Measurements from ENCODE around the gene EGFL7. TPM values are rescaled to one million over a fixed set of nuclear protein-coding genes. Genes with fewer than 3 reads are reported as not detected.

EGFL7 gene
- total RNA-seq, 5 donors from 2014 or later (not counting 1 experiment from before 2014, with no cell fraction given), result 0.43 to 1.9 (median 1.1) TPM

GRCh38 chr9:136693490-136694162 is 30.9 kb downstream of the EGFL7 start:
- ATAC-seq (replicated peaks in 1 of 4), result peak in 1 of 4 experiments; percentile 33
- WGBS (ENCODE audit: insufficient coverage), result 73% methylated on average over 8 of the region's 15 CpGs
- CTCF ChIA-PET, result no interaction called here

GRCh38 chr9:136694163-136694871 is 31.6 kb downstream of the EGFL7 start:
- 76% methylated on average over 24 of the region's 32 CpGs for WGBS (ENCODE audit: insufficient coverage)
- H3K27ac ChIP-seq (ENCODE audit: low read length), result no peak overlapping the region
- Mint-ChIP-seq H3K4me1 (peaks cover 0 to 5% (median 0%) of the 10 kb centered on the region in 3 donors), H3K27me3 (peaks cover 0 to 26% of the 10 kb centered on the region in 2 donors), H3K36me3 (no peaks in the 10 kb centered on the region), H3K27ac (no peak overlapping the region), H3K9me3 (no peaks in the 10 kb centered on the region), H3K4me3 (no peak overlapping the region)
- no peaks in the 10 kb centered on the region for H3K36me3 ChIP-seq (ENCODE audit: control insufficient read depth in 2 of 2, extremely low read depth in 1 of 2, insufficient read depth in 1 of 2, low read length in 1 of 2)
- H3K4me1 ChIP-seq (ENCODE audit: control insufficient read depth in 1 of 2, extremely low read depth in 1 of 2, insufficient read depth in 2 of 2, low read length in 2 of 2), result peaks cover 0 to 9% of the 10 kb centered on the region in 2 experiments
- CTCF ChIA-PET, result interaction anchor here in 1 of 2 donors (0.6 kb wide), 1 partner anchor 194 kb away, joined by 3 read pairs; no protein-coding TSS in a partner anchor
- POLR2A ChIA-PET, result no interaction called here
- H3K4me3 ChIP-seq (ENCODE audit: control insufficient read depth in 1 of 2, extremely low read depth in 1 of 2, low read length in 1 of 2), result no peak overlapping the region
- peaks cover 0 to 64% of the 10 kb centered on the region in 2 experiments for H3K27me3 ChIP-seq (replicated peaks in 1 of 2; ENCODE audit: control insufficient read depth in 2 of 2, extremely low read depth in 1 of 2, insufficient read depth in 2 of 2, low read length in 1 of 2)
- no peaks in the 10 kb centered on the region for H3K9me3 ChIP-seq
- ATAC-seq (replicated peaks in 1 of 4) (peak in 1 of 4 experiments; percentile 55), DNase-seq (peak in 3 of 35 experiments; percentile 13 to 49 (median 26))

More at GRCh38 chr9:136693490-136694162, 30.9 kb downstream of the EGFL7 start:
- peaks cover 0 to 5% (median 2%) of the 10 kb centered on the region in 3 donors for H3K4me1 Mint-ChIP-seq
- H3K9me3 Mint-ChIP-seq, result no peaks in the 10 kb centered on the region
- no peak overlapping the region for H3K27ac ChIP-seq (ENCODE audit: low read length)
- H3K4me1 ChIP-seq (ENCODE audit: control insufficient read depth in 1 of 2, extremely low read depth in 1 of 2, insufficient read depth in 2 of 2, low read length in 2 of 2), result peaks cover 0 to 9% of the 10 kb centered on the region in 2 experiments
- H3K27me3 ChIP-seq (replicated peaks in 1 of 2; ENCODE audit: control insufficient read depth in 2 of 2, extremely low read depth in 1 of 2, insufficient read depth in 2 of 2, low read length in 1 of 2), result peaks cover 0 to 62% of the 10 kb centered on the region in 2 experiments
- H3K27me3 Mint-ChIP-seq, result peaks cover 0 to 25% of the 10 kb centered on the region in 2 donors
- no peak overlapping the region for H3K27ac Mint-ChIP-seq
- no peaks in the 10 kb centered on the region for H3K36me3 ChIP-seq (ENCODE audit: control insufficient read depth in 2 of 2, extremely low read depth in 1 of 2, insufficient read depth in 1 of 2, low read length in 1 of 2)
- H3K4me3 Mint-ChIP-seq, result no peak overlapping the region
- no peak overlapping the region for H3K4me3 ChIP-seq (ENCODE audit: control insufficient read depth in 1 of 2, extremely low read depth in 1 of 2, low read length in 1 of 2)
- H3K9me3 ChIP-seq, result no peaks in the 10 kb centered on the region
- POLR2A ChIA-PET, result no interaction called here
- no peak for DNase-seq
- no peaks in the 10 kb centered on the region for H3K36me3 Mint-ChIP-seq

GRCh38 chr9:136694872-136695247 is 32.1 kb downstream of the EGFL7 start:
- ChIA-PET POLR2A (no interaction called here), CTCF (interaction anchor here in 1 of 2 donors (0.6 kb wide), 1 partner anchor 193 kb away, joined by 3 read pairs; no protein-coding TSS in a partner anchor)
- no peak for DNase-seq
- no peaks in the 10 kb centered on the region for H3K36me3 ChIP-seq (ENCODE audit: control insufficient read depth in 2 of 2, extremely low read depth in 1 of 2, insufficient read depth in 1 of 2, low read length in 1 of 2)
- Mint-ChIP-seq H3K36me3 (no peaks in the 10 kb centered on the region), H3K4me1 (peaks cover 0 to 5% (median 0%) of the 10 kb centered on the region in 3 donors), H3K4me3 (no peak overlapping the region), H3K27me3 (peaks cover 0 to 22% of the 10 kb centered on the region in 2 donors), H3K27ac (no peak overlapping the region), H3K9me3 (no peaks in the 10 kb centered on the region)
- H3K4me3 ChIP-seq (ENCODE audit: control insufficient read depth in 1 of 2, extremely low read depth in 1 of 2, low read length in 1 of 2), result no peak overlapping the region
- H3K9me3 ChIP-seq, result no peaks in the 10 kb centered on the region
- no peak for ATAC-seq (replicated peaks in 1 of 4)
- H3K27me3 ChIP-seq (replicated peaks in 1 of 2; ENCODE audit: control insufficient read depth in 2 of 2, extremely low read depth in 1 of 2, insufficient read depth in 2 of 2, low read length in 1 of 2), result peaks cover 0 to 69% of the 10 kb centered on the region in 2 experiments
- peaks cover 0 to 9% of the 10 kb centered on the region in 2 experiments for H3K4me1 ChIP-seq (ENCODE audit: control insufficient read depth in 1 of 2, extremely low read depth in 1 of 2, insufficient read depth in 2 of 2, low read length in 2 of 2)
- H3K27ac ChIP-seq (ENCODE audit: low read length), result no peak overlapping the region
- whole genome bisulfite sequencing (ENCODE audit: insufficient coverage), result 80% methylated on average over 1 of the region's 11 CpGs

- 70% methylated on average over 6 of the region's 10 CpGs for WGBS (ENCODE audit: insufficient coverage)
- H3K4me3 Mint-ChIP-seq, result no peak overlapping the region
- no peak overlapping the region for H3K27ac ChIP-seq (ENCODE audit: low read length)
- no peak for ATAC-seq (replicated peaks in 1 of 4)
- H3K9me3 Mint-ChIP-seq, result no peaks in the 10 kb centered on the region
- H3K36me3 ChIP-seq (ENCODE audit: control insufficient read depth in 2 of 2, extremely low read depth in 1 of 2, insufficient read depth in 1 of 2, low read length in 1 of 2), result no peaks in the 10 kb centered on the region
- H3K36me3 Mint-ChIP-seq, result no peaks in the 10 kb centered on the region
- H3K4me1 Mint-ChIP-seq, result peaks cover 4 to 9% (median 4%) of the 10 kb centered on the region in 3 donors
- H3K4me1 ChIP-seq (ENCODE audit: control insufficient read depth in 1 of 2, extremely low read depth in 1 of 2, insufficient read depth in 2 of 2, low read length in 2 of 2), result peaks cover 0 to 14% of the 10 kb centered on the region in 2 experiments
- H3K9me3 ChIP-seq, result no peaks in the 10 kb centered on the region
- H3K4me3 ChIP-seq (ENCODE audit: control insufficient read depth in 1 of 2, extremely low read depth in 1 of 2, low read length in 1 of 2), result no peak overlapping the region
- H3K27me3 Mint-ChIP-seq, result peaks cover 0 to 19% of the 10 kb centered on the region in 2 donors
- peaks cover 0 to 73% of the 10 kb centered on the region in 2 experiments for H3K27me3 ChIP-seq (replicated peaks in 1 of 2; ENCODE audit: control insufficient read depth in 2 of 2, extremely low read depth in 1 of 2, insufficient read depth in 2 of 2, low read length in 1 of 2)
- no peak for DNase-seq
- H3K27ac Mint-ChIP-seq, result no peak overlapping the region
- ChIA-PET CTCF (no interaction called here), POLR2A (no interaction called here)
Observed at GRCh38 chr9:136695435-136695895, 32.7 kb downstream of the EGFL7 start.

DNA sequence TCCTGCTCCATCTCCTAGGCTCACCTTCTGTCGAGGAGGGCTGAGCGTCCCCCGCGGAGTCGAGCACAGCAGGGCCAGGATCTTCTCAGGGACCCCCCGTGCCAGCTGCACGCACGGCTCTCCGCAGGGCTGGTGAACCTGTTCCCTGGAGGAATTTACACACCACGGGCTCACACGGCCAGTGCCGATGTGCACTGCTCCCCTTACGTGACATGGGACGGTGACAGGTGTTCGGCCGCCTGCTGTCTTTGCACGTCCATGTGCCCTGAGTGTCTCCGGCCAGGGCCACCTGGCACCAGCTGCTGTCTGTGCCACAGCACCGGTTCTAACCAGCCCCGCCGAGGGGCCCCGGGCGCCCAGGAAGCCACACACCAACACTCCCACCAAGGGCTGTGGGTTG is 33.2 kb downstream of the EGFL7 start:
- CTCF ChIA-PET, result no interaction called here
- peak overlapping the region in 1 of 3 donors; percentile 23 for H3K4me3 Mint-ChIP-seq
- ATAC-seq (replicated peaks in 1 of 4) (no peak), DNase-seq (peak in 1 of 35 experiments; percentile 34)
- peaks cover 0 to 73% of the 10 kb centered on the region in 2 experiments for H3K27me3 ChIP-seq (replicated peaks in 1 of 2; ENCODE audit: control insufficient read depth in 2 of 2, extremely low read depth in 1 of 2, insufficient read depth in 2 of 2, low read length in 1 of 2)
- no peaks in the 10 kb centered on the region for H3K9me3 Mint-ChIP-seq
- no peak overlapping the region for H3K4me3 ChIP-seq (ENCODE audit: control insufficient read depth in 1 of 2, extremely low read depth in 1 of 2, low read length in 1 of 2)
- H3K4me1 ChIP-seq (ENCODE audit: control insufficient read depth in 1 of 2, extremely low read depth in 1 of 2, insufficient read depth in 2 of 2, low read length in 2 of 2), result peaks cover 0 to 19% of the 10 kb centered on the region in 2 experiments
- no peaks in the 10 kb centered on the region for H3K36me3 ChIP-seq (ENCODE audit: control insufficient read depth in 2 of 2, extremely low read depth in 1 of 2, insufficient read depth in 1 of 2, low read length in 1 of 2)
- peaks cover 0 to 19% of the 10 kb centered on the region in 2 donors for H3K27me3 Mint-ChIP-seq
- no peak overlapping the region for H3K27ac ChIP-seq (ENCODE audit: low read length)
- POLR2A ChIA-PET, result no interaction called here
- H3K36me3 Mint-ChIP-seq, result no peaks in the 10 kb centered on the region
- peaks cover 7 to 13% (median 7%) of the 10 kb centered on the region in 3 donors for H3K4me1 Mint-ChIP-seq
- no peak overlapping the region for H3K27ac Mint-ChIP-seq
- 58% methylated on average over 19 of the region's 23 CpGs for WGBS (ENCODE audit: insufficient coverage)
- no peaks in the 10 kb centered on the region for H3K9me3 ChIP-seq

DNA sequence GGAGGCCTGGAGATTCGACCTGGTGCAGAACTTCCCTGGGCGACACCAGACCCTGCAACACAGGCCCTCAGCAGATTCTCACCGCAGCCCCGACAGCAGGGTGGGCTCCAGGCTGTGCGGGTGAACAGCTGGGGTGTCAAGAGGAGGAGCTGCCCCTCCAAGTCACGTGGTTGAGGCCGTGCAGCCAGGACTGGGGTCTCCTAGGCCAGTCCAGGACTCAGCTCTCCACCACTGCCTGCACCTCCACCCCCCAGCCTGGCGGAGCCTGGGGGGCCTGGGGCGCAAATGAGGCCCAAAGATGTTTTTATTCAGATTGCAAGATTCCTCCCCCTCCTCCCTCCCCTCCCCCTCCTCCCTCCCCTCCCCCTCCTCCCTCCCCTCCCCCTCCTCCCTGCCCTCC is 33.8 kb downstream of the EGFL7 start:
- Histone ChIP-seq H3K9me3 (no peaks in the 10 kb centered on the region), H3K27ac (ENCODE audit: low read length) (no peak overlapping the region), H3K27me3 (replicated peaks in 1 of 2; ENCODE audit: control insufficient read depth in 2 of 2, extremely low read depth in 1 of 2, insufficient read depth in 2 of 2, low read length in 1 of 2) (peaks cover 0 to 73% of the 10 kb centered on the region in 2 experiments), H3K4me1 (ENCODE audit: control insufficient read depth in 1 of 2, extremely low read depth in 1 of 2, insufficient read depth in 2 of 2, low read length in 2 of 2) (peaks cover 0 to 24% of the 10 kb centered on the region in 2 experiments), H3K36me3 (ENCODE audit: control insufficient read depth in 2 of 2, extremely low read depth in 1 of 2, insufficient read depth in 1 of 2, low read length in 1 of 2) (no peaks in the 10 kb centered on the region), H3K4me3 (ENCODE audit: control insufficient read depth in 1 of 2, extremely low read depth in 1 of 2, low read length in 1 of 2) (no peak overlapping the region)
- Mint-ChIP-seq H3K4me3 (peak overlapping the region in 1 of 3 donors; percentile 23), H3K27ac (no peak overlapping the region), H3K36me3 (no peaks in the 10 kb centered on the region), H3K9me3 (no peaks in the 10 kb centered on the region), H3K27me3 (peaks cover 0 to 19% of the 10 kb centered on the region in 2 donors), H3K4me1 (peaks cover 12 to 19% (median 13%) of the 10 kb centered on the region in 3 donors)
- ATAC-seq (replicated peaks in 1 of 4) (no peak), DNase-seq (no peak)
- CTCF ChIA-PET, result no interaction called here
- WGBS (ENCODE audit: insufficient coverage), result 34% methylated on average over 6 of the region's 9 CpGs
- POLR2A ChIA-PET, result no interaction called here

Measured in T-cell (primary cell).